Central memory CD8-positive, alpha-beta T cell (primary cell): ENCODE results near the gene KCNMB2.

Experiments
- ATAC-seq: fragments of 150-1000 bp; cut with Tn5 transposase; replicated peaks from 2 replicates; pipeline ENCODE4 v1.10.0; 2022; ENCODE audit warnings: mild to moderate bottlenecking, moderate FRiP score, moderate number of reproducible peaks; ENCODE audit not compliant: poor library complexity, severe bottlenecking; ENCODE audit errors: extremely low read depth
- DNase-seq, 2 donors: peaks; one replicate each; pipeline ENCODE4 v3.0.0; 2021; ENCODE audit warnings: low spot score in 2 of 2
- H3K27ac Mint-ChIP-seq: one replicate; pipeline ENCODE4 v1.8.0; 2022; ENCODE audit warnings: low read depth, mild to moderate bottlenecking, moderate library complexity, mixed read lengths
- H3K27me3 Mint-ChIP-seq: one replicate; pipeline ENCODE4 v1.8.0; 2022; ENCODE audit warnings: mixed read lengths
- H3K36me3 Mint-ChIP-seq: one replicate; pipeline ENCODE4 v1.8.0; 2022; ENCODE audit warnings: mild to moderate bottlenecking, moderate library complexity, mixed read lengths; ENCODE audit not compliant: insufficient read depth
- H3K4me1 Mint-ChIP-seq: one replicate; pipeline ENCODE4 v1.8.0; 2022; ENCODE audit warnings: mixed read lengths
- H3K4me3 Mint-ChIP-seq: one replicate; pipeline ENCODE4 v1.8.0; 2022; ENCODE audit warnings: mild to moderate bottlenecking, moderate library complexity, mixed read lengths
- H3K9me3 Mint-ChIP-seq: one replicate; pipeline ENCODE4 v1.8.0; 2022; ENCODE audit warnings: mixed read lengths

KCNMB2 gene

GRCh38 chr3:178676942-178677790 is 140.9 kb downstream of the KCNMB2 start:
- Mint-ChIP-seq H3K4me1 (no peaks in the 10 kb centered on the region), H3K27ac (no peak overlapping the region), H3K27me3 (no peaks in the 10 kb centered on the region), H3K36me3 (no peaks in the 10 kb centered on the region), H3K4me3 (no peak overlapping the region), H3K9me3 (no peaks in the 10 kb centered on the region)
- DNase-seq (no peak), ATAC-seq (no peak)

GRCh38 chr3:178677961-178678360 is 141.7 kb downstream of the KCNMB2 start:
- Mint-ChIP-seq H3K27ac (no peak overlapping the region), H3K9me3 (no peaks in the 10 kb centered on the region), H3K4me3 (no peak overlapping the region), H3K4me1 (no peaks in the 10 kb centered on the region), H3K27me3 (no peaks in the 10 kb centered on the region), H3K36me3 (no peaks in the 10 kb centered on the region)
- DNase-seq (no peak), ATAC-seq (no peak)

- Mint-ChIP-seq H3K36me3 (no peaks in the 10 kb centered on the region), H3K27ac (no peak overlapping the region), H3K27me3 (no peaks in the 10 kb centered on the region), H3K4me1 (no peaks in the 10 kb centered on the region), H3K4me3 (no peak overlapping the region), H3K9me3 (no peaks in the 10 kb centered on the region)
- DNase-seq (no peak), ATAC-seq (no peak)
Measured at GRCh38 chr3:178680037-178680436, 143.8 kb downstream of the KCNMB2 start.

GRCh38 chr3:178680489-178680888 is 144.3 kb downstream of the KCNMB2 start:
- ATAC-seq (no peak), DNase-seq (no peak)
- Mint-ChIP-seq H3K9me3 (no peaks in the 10 kb centered on the region), H3K27ac (no peak overlapping the region), H3K27me3 (no peaks in the 10 kb centered on the region), H3K36me3 (no peaks in the 10 kb centered on the region), H3K4me3 (no peak overlapping the region), H3K4me1 (no peaks in the 10 kb centered on the region)

- H3K27ac Mint-ChIP-seq: no peak overlapping the region
- H3K27me3 Mint-ChIP-seq: no peaks in the 10 kb centered on the region
- no peaks in the 10 kb centered on the region for H3K36me3 Mint-ChIP-seq
- H3K4me3 Mint-ChIP-seq: no peak overlapping the region
- DNase-seq (no peak), ATAC-seq (no peak)
- no peaks in the 10 kb centered on the region for H3K4me1 Mint-ChIP-seq
- H3K9me3 Mint-ChIP-seq: no peaks in the 10 kb centered on the region
Measured at GRCh38 chr3:178684881-178685590, 148.8 kb downstream of the KCNMB2 start.

GRCh38 chr3:178685591-178685906 is 149.3 kb downstream of the KCNMB2 start:
- DNase-seq: no peak
- H3K36me3 Mint-ChIP-seq: no peaks in the 10 kb centered on the region
- no peaks in the 10 kb centered on the region for H3K9me3 Mint-ChIP-seq
- no peaks in the 10 kb centered on the region for H3K4me1 Mint-ChIP-seq
- no peak overlapping the region for H3K27ac Mint-ChIP-seq
- no peaks in the 10 kb centered on the region for H3K27me3 Mint-ChIP-seq
- ATAC-seq: no peak
- H3K4me3 Mint-ChIP-seq: no peak overlapping the region

GRCh38 chr3:178686826-178687225 is 150.6 kb downstream of the KCNMB2 start:
- H3K9me3 Mint-ChIP-seq: no peaks in the 10 kb centered on the region
- ATAC-seq (no peak), DNase-seq (no peak)
- no peak overlapping the region for H3K4me3 Mint-ChIP-seq
- H3K4me1 Mint-ChIP-seq: no peaks in the 10 kb centered on the region
- H3K36me3 Mint-ChIP-seq: no peaks in the 10 kb centered on the region
- H3K27me3 Mint-ChIP-seq: no peaks in the 10 kb centered on the region
- no peak overlapping the region for H3K27ac Mint-ChIP-seq

GRCh38 chr3:178690571-178690970 is 154.3 kb downstream of the KCNMB2 start:
- Mint-ChIP-seq H3K4me3 (no peak overlapping the region), H3K4me1 (no peaks in the 10 kb centered on the region), H3K36me3 (no peaks in the 10 kb centered on the region), H3K27me3 (no peaks in the 10 kb centered on the region), H3K9me3 (peaks cover under 1% of the 10 kb centered on the region), H3K27ac (no peak overlapping the region)
- ATAC-seq (no peak), DNase-seq (no peak)

GRCh38 chr3:178699364-178699763 is 163.1 kb downstream of the KCNMB2 start:
- no peak for DNase-seq
- Mint-ChIP-seq H3K9me3 (peaks cover 14% of the 10 kb centered on the region), H3K27me3 (no peaks in the 10 kb centered on the region), H3K4me3 (no peak overlapping the region), H3K27ac (no peak overlapping the region), H3K4me1 (no peaks in the 10 kb centered on the region), H3K36me3 (no peaks in the 10 kb centered on the region)
- no peak for ATAC-seq

GRCh38 chr3:178699810-178700209 is 163.6 kb downstream of the KCNMB2 start:
- Mint-ChIP-seq H3K36me3 (no peaks in the 10 kb centered on the region), H3K27me3 (no peaks in the 10 kb centered on the region), H3K9me3 (peaks cover 14% of the 10 kb centered on the region), H3K4me3 (no peak overlapping the region), H3K27ac (no peak overlapping the region), H3K4me1 (no peaks in the 10 kb centered on the region)
- no peak for DNase-seq
- no peak for ATAC-seq

GRCh38 chr3:178703268-178703975 is 167.2 kb downstream of the KCNMB2 start:
- Mint-ChIP-seq H3K9me3 (peaks cover 5% of the 10 kb centered on the region), H3K27ac (no peak overlapping the region), H3K27me3 (no peaks in the 10 kb centered on the region), H3K4me3 (no peak overlapping the region), H3K4me1 (no peaks in the 10 kb centered on the region), H3K36me3 (no peaks in the 10 kb centered on the region)
- DNase-seq (no peak), ATAC-seq (no peak)

- Mint-ChIP-seq H3K36me3 (no peaks in the 10 kb centered on the region), H3K4me1 (no peaks in the 10 kb centered on the region), H3K27ac (no peak overlapping the region), H3K4me3 (no peak overlapping the region), H3K27me3 (no peaks in the 10 kb centered on the region), H3K9me3 (no peaks in the 10 kb centered on the region)
- ATAC-seq: no peak
- no peak for DNase-seq
Measured at GRCh38 chr3:178705925-178706324, 169.7 kb downstream of the KCNMB2 start.

- Mint-ChIP-seq H3K27me3 (no peaks in the 10 kb centered on the region), H3K4me3 (no peak overlapping the region), H3K27ac (no peak overlapping the region), H3K36me3 (no peaks in the 10 kb centered on the region), H3K9me3 (no peaks in the 10 kb centered on the region), H3K4me1 (no peaks in the 10 kb centered on the region)
- no peak for ATAC-seq
- DNase-seq: no peak
Measured at GRCh38 chr3:178706411-178706810, 170.2 kb downstream of the KCNMB2 start.
